GM10847 (cell line): Measurements from ENCODE around the gene NXN.

Experiments
- POLR2A ChIP-seq: IDR thresholded peaks from 2 replicates; pipeline ENCODE4 v1.6.1; 2011; ENCODE audit not compliant: insufficient read length; ENCODE audit errors: extremely low read depth

NXN gene

GRCh38 chr17:897970-898619 is 81.5 kb downstream of the NXN start:
- no peak for TF ChIP-seq POLR2A

DNA sequence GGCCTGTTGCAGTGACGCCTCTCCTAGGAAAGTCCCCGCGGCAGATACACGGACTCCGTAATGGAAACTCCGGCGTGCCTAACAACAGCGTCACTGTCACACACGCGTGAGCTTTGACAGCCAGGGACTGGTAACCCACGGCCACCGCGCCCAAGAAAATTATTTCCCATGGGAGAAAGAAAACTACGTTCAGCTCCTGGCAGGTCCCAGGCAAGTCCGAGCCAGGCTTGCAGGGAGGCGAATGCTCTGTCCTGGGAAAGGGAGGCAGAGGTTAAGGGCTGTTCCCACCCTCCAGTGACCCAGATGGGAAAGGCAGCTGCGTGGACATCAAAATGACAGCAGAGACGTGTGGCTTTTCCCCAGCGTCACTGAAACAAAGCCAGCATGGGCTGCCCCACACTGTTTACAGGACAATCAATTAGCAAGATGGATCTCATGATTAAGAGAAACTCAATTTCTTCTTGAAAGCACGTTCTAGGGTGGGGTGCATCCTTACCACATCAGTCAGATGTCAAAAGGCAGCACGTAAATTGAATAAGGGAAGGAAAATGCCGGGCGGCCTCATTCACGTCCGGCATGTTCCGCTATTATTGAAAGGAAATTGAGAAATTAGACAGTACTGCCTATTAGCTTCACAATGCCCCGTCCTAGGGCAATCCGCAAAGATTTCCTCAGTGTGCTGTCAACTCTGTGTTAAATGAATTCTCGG is 82.5 kb downstream of the NXN start:
- no peak for TF ChIP-seq POLR2A

- TF ChIP-seq POLR2A, result no peak
Measured at GRCh38 chr17:896454-896853, 83.1 kb downstream of the NXN start.

DNA sequence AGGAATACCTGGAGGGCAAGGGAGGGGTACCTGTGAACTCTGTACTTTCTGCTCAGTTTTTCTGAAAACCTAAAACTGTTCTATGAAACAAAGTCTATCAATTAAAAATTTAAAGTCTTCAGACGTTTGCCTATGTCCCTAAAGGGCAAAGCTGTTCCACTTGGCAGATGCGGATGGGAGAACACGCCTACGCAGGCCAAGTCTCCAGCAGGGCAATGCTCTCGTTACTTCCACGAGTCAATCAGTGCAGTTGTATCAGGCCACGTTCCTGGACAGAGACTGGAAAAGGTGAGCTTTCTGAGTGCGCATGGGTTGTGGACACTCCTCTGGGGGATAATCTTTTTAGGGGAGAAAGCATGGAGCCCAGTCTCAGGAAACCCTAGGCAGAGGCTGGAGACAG is 86.6 kb downstream of the NXN start:
- TF ChIP-seq POLR2A, result no peak

DNA sequence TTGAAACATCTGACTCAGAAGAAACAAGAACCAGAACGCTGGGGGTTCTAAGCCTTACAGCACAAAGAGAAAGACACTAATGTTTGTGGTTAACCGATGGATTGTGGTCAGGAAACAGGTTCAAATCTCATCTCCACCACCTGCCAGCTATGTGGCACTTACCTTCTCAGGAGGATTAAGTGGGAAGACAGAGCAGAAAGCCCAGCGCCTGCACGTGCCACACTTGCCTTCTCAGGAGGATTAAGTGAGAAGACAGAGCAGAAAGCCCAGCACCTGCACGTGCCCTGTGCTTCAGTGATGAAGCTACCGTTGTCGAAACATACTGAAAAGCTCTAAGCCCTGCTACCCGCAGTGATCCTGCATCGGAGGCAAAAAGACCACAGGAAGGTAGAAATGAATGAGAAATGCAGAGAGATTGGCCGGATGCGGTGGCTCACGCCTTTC is 90.6 kb downstream of the NXN start:
- TF ChIP-seq POLR2A, result no peak

- no peak for TF ChIP-seq POLR2A
Measured at GRCh38 chr17:887551-888209, 91.9 kb downstream of the NXN start.

GRCh38 chr17:885971-886571 is 93.5 kb downstream of the NXN start:
- no peak for TF ChIP-seq POLR2A

DNA sequence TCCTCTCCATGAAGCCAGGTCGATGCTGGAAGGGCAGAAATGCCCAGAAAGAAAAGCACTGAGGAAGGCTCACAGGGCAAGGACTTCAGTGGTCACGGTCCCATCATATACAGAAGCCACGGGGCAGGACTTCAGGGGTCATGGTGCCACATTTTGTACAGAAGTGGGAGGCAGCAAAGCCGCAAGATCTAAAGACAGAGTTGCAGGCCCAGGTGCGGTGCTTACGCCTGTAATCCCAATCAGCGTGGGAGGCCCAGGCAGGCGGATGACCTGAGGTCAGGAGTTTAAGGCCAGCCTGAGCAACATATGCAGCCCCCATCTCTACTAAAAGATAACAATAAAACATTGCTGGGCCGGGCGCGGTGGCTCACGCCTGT is 96.0 kb downstream of the NXN start:
- no peak for TF ChIP-seq POLR2A

GRCh38 chr17:882827-883585 is 96.6 kb downstream of the NXN start:
- no peak for TF ChIP-seq POLR2A

GRCh38 chr17:881778-882177 is 97.8 kb downstream of the NXN start:
- TF ChIP-seq POLR2A, result no peak

GRCh38 chr17:880443-881269 is 98.9 kb downstream of the NXN start:
- TF ChIP-seq POLR2A, result no peak

- TF ChIP-seq POLR2A, result no peak
Measured at GRCh38 chr17:879546-880442, 99.8 kb downstream of the NXN start.

- TF ChIP-seq POLR2A, result no peak
Measured at GRCh38 chr17:877630-878029, 101.9 kb downstream of the NXN start.
